ENCODE data around the gene YAP1.

- TF ChIP-seq CTCF (IDR thresholded peaks at IDR 0.05; ENCODE audit: poor library complexity, severe bottlenecking) (no peak), POLR2AphosphoS5 (IDR thresholded peaks at IDR 0.05) (no peak)
These were observed 130.8 kb downstream of the YAP1 start for GRCh38 chr11:102241026-102241425.
